PC-9 (cell line): ENCODE measurements around the gene ZNF148. TPM values are rescaled to one million over a fixed set of nuclear protein-coding genes. Genes with fewer than 3 reads are reported as not detected.

Experiments used
- BruUV-seq: library from RNA; stranded (reverse); fragments of 400-500 nt; replicated peaks from 2 replicates; lab custom pipeline; 2021; lab: Mats Ljungman, UMichigan
- CTCF ChIA-PET: fragments of 300-600 bp; sonication (Branson Sonifier 250); formaldehyde crosslinking; loops from one replicate; lab custom pipeline; 2022; ENCODE audit warnings: antibody characterized with exemption; lab: Charles Lee
- POLR2A ChIA-PET: fragments of 300-600 bp; sonication (Branson Sonifier 250); formaldehyde crosslinking; loops from one replicate; lab custom pipeline; 2022; ENCODE audit warnings: antibody characterized with exemption; ENCODE audit not compliant: unreplicated experiment; lab: Charles Lee
- DNase-seq, 2 experiments: peaks; one replicate each; pipeline versions ENCODE4 v3.0.0 to v3.0.0-alpha.2; 2015 to 2022; ENCODE audit warnings: mixed read lengths in 1 of 2
- H2AFZ ChIP-seq: fragments of 200-600 bp; sonication (generic); 2 replicates; pipeline ENCODE4 v1.8.1; 2017; ENCODE audit warnings: antibody characterized with exemption
- H3F3A ChIP-seq: fragments of 200-600 bp; sonication (generic); 2 replicates; pipeline ENCODE4 v1.8.1; 2017; ENCODE audit warnings: antibody characterized with exemption, mild to moderate bottlenecking, low read depth; ENCODE audit not compliant: insufficient read depth
- H3K27ac ChIP-seq: fragments of 200-600 bp; sonication (generic); 2 replicates; pipeline ENCODE4 v1.6.1; 2016; ENCODE audit warnings: mixed run types
- H3K27me3 ChIP-seq: fragments of 200-600 bp; sonication (generic); 2 replicates; pipeline ENCODE4 v1.6.1; 2016; ENCODE audit warnings: low read depth, mixed run types; ENCODE audit not compliant: insufficient read depth
- H3K36me3 ChIP-seq: fragments of 200-600 bp; sonication (generic); 2 replicates; pipeline ENCODE4 v1.6.1; 2016; ENCODE audit warnings: low read depth, mixed run types
- H3K4me1 ChIP-seq: fragments of 200-600 bp; sonication (generic); replicated peaks from 2 replicates; pipeline ENCODE4 v1.6.1; 2016; ENCODE audit warnings: mixed run types; ENCODE audit not compliant: insufficient read depth
- H3K4me2 ChIP-seq: fragments of 200-600 bp; sonication (generic); 2 replicates; pipeline ENCODE4 v1.6.1; 2017; ENCODE audit warnings: mixed run types
- H3K4me3 ChIP-seq: fragments of 200-600 bp; sonication (generic); 2 replicates; pipeline ENCODE4 v1.6.1; 2016; ENCODE audit warnings: mixed run types
- H3K79me2 ChIP-seq: fragments of 200-600 bp; sonication (generic); 2 replicates; pipeline ENCODE4 v1.6.1; 2017; ENCODE audit warnings: low read depth, mixed run types
- H3K9me2 ChIP-seq: fragments of 200-600 bp; sonication (generic); 2 replicates; pipeline ENCODE4 v1.8.1; 2017; ENCODE audit warnings: mild to moderate bottlenecking; ENCODE audit not compliant: insufficient read depth
- H3K9me3 ChIP-seq: fragments of 200-600 bp; sonication (generic); 2 replicates; pipeline ENCODE4 v1.8.1; 2016; ENCODE audit warnings: low read depth; ENCODE audit not compliant: insufficient read depth
- H4K20me1 ChIP-seq: fragments of 200-600 bp; sonication (generic); 2 replicates; pipeline ENCODE4 v1.8.1; 2017; ENCODE audit not compliant: insufficient read depth
- CTCF ChIP-seq: fragments of 200-600 bp; sonication (generic); conservative IDR thresholded peaks from 2 replicates; pipeline ENCODE4 v1.6.1; 2017; ENCODE audit warnings: mixed run types, antibody characterized with exemption, mild to moderate bottlenecking, moderate library complexity
- EZH2 ChIP-seq: fragments of 200-600 bp; sonication (generic); IDR thresholded peaks from 2 replicates; pipeline ENCODE4 v1.8.0; 2017; ENCODE audit warnings: antibody characterized with exemption, low read depth
- intact Hi-C: fragments of 100-400 bp; cut with micrococcal nuclease; formaldehyde crosslinking; loops from one replicate; pipeline ENCODE4 v1.10.0; 2022; ENCODE audit not compliant: unreplicated experiment
- total RNA-seq: library from RNA; stranded (reverse); gene quantifications from 2 replicates; pipeline ENCODE4 v1.2.3, GENCODE V29; 2021

Gene ZNF148
- total RNA-seq, 1 experiment from 2014 or later: 62.6 TPM

- H3F3A ChIP-seq: no peaks in the 10 kb centered on the region
- no peak overlapping the region for H3K4me3 ChIP-seq
- no peaks in the 10 kb centered on the region for H3K79me2 ChIP-seq
- no peaks in the 10 kb centered on the region for H3K27me3 ChIP-seq
- H3K27ac ChIP-seq: no peak overlapping the region
- no TSS peak for BruUV-seq
- H3K4me1 ChIP-seq: no peaks in the 10 kb centered on the region
- H3K4me2 ChIP-seq: no peak overlapping the region
- DNase-seq: no peak
- H3K9me3 ChIP-seq: no peaks in the 10 kb centered on the region
- no peak overlapping the region for H2AFZ ChIP-seq
- TF ChIP-seq CTCF (no peak), EZH2 (no peak)
- POLR2A ChIA-PET: no interaction called here
- H3K36me3 ChIP-seq: no peaks in the 10 kb centered on the region
- CTCF ChIA-PET: no interaction called here
- no peaks in the 10 kb centered on the region for H4K20me1 ChIP-seq
- intact Hi-C loops: no loop called here
- H3K9me2 ChIP-seq: no peaks in the 10 kb centered on the region
These were observed 154.2 kb downstream of the ZNF148 start for GRCh38 chr3:125220727-125221429.

GRCh38 chr3:125220183-125220582, 154.9 kb downstream of the ZNF148 start:
- H3K79me2 ChIP-seq: no peaks in the 10 kb centered on the region
- no peak overlapping the region for H3K4me2 ChIP-seq
- no peaks in the 10 kb centered on the region for H3K9me3 ChIP-seq
- ChIA-PET POLR2A (no interaction called here), CTCF (no interaction called here)
- H3K9me2 ChIP-seq: no peaks in the 10 kb centered on the region
- H2AFZ ChIP-seq: no peak overlapping the region
- TSS peak; percentile 12 for BruUV-seq
- H3K36me3 ChIP-seq: no peaks in the 10 kb centered on the region
- no peak overlapping the region for H3K27ac ChIP-seq
- H3K4me1 ChIP-seq: no peaks in the 10 kb centered on the region
- DNase-seq: no peak
- TF ChIP-seq EZH2 (no peak), CTCF (no peak)
- intact Hi-C loops: no loop called here
- H4K20me1 ChIP-seq: no peaks in the 10 kb centered on the region
- no peaks in the 10 kb centered on the region for H3K27me3 ChIP-seq
- H3K4me3 ChIP-seq: no peak overlapping the region
- H3F3A ChIP-seq: no peaks in the 10 kb centered on the region

GRCh38 chr3:125219261-125219701, 155.8 kb downstream of the ZNF148 start:
- ChIA-PET CTCF (no interaction called here), POLR2A (no interaction called here)
- H3K9me2 ChIP-seq: no peaks in the 10 kb centered on the region
- H3K27ac ChIP-seq: no peak overlapping the region
- no peaks in the 10 kb centered on the region for H3K9me3 ChIP-seq
- BruUV-seq: no TSS peak
- no peak overlapping the region for H3K4me2 ChIP-seq
- H3K4me3 ChIP-seq: no peak overlapping the region
- no peaks in the 10 kb centered on the region for H3K79me2 ChIP-seq
- no peak for DNase-seq
- no peaks in the 10 kb centered on the region for H3K27me3 ChIP-seq
- TF ChIP-seq CTCF (no peak), EZH2 (no peak)
- no peaks in the 10 kb centered on the region for H3K36me3 ChIP-seq
- intact Hi-C loops: no loop called here
- no peaks in the 10 kb centered on the region for H3K4me1 ChIP-seq
- no peaks in the 10 kb centered on the region for H4K20me1 ChIP-seq
- H2AFZ ChIP-seq: no peak overlapping the region
- no peaks in the 10 kb centered on the region for H3F3A ChIP-seq
